ENCODE data around the gene PKIG. TPM values are rescaled to one million over a fixed set of nuclear protein-coding genes. Genes with fewer than 3 reads are reported as not detected.

Gene PKIG
- total and polyA plus RNA-seq, 9 donors = 37.0 to 114 (median 49.9) TPM

GRCh38 chr20:44633872-44634600 is 51.7 kb downstream of the PKIG start:
- Histone ChIP-seq H3K27me3 (no peaks in the 10 kb centered on the region), H3K4me3 (no peak overlapping the region), H3K27ac (no peak overlapping the region), H3K9me3 (no peaks in the 10 kb centered on the region), H3K4me1 (ENCODE audit: insufficient read depth) (peaks cover 4% of the 10 kb centered on the region), H3K36me3 (no peaks in the 10 kb centered on the region)
- 87 to 90% (median 88%) methylated on average over 18 of the region's 18 CpGs for WGBS, 3 donors
- no peak for TF ChIP-seq CTCF (IDR thresholded peaks at IDR 0.05)
- no peak for TF ChIP-seq EP300 (IDR thresholded peaks at IDR 0.05)
- DNase-seq = no peak
- intact Hi-C loops (cut with DNase I) = no loop called here

GRCh38 chr20:44635877-44636276 is 53.5 kb downstream of the PKIG start:
- intact Hi-C loops (cut with DNase I) = no loop called here
- 94 to 96% (median 95%) methylated on average over 4 of the region's 4 CpGs for WGBS, 3 donors
- H3K4me3 ChIP-seq = no peak overlapping the region
- H3K4me1 ChIP-seq (ENCODE audit: insufficient read depth) = no peaks in the 10 kb centered on the region
- no peaks in the 10 kb centered on the region for H3K36me3 ChIP-seq
- no peak for TF ChIP-seq CTCF (IDR thresholded peaks at IDR 0.05)
- no peak for TF ChIP-seq POLR2A (IDR thresholded peaks at IDR 0.05)
- no peak for TF ChIP-seq EP300 (IDR thresholded peaks at IDR 0.05)
- DNase-seq = no peak
- no peaks in the 10 kb centered on the region for H3K9me3 ChIP-seq
- H3K27ac ChIP-seq = no peak overlapping the region
- no peaks in the 10 kb centered on the region for H3K27me3 ChIP-seq

GRCh38 chr20:44637042-44637441 is 54.7 kb downstream of the PKIG start:
- Histone ChIP-seq H3K27ac (no peak overlapping the region), H3K36me3 (no peaks in the 10 kb centered on the region), H3K4me1 (ENCODE audit: insufficient read depth) (no peaks in the 10 kb centered on the region), H3K9me3 (no peaks in the 10 kb centered on the region), H3K27me3 (no peaks in the 10 kb centered on the region), H3K4me3 (no peak overlapping the region)
- 89 to 93% (median 91%) methylated on average over 5 of the region's 5 CpGs for WGBS, 3 donors
- intact Hi-C loops (cut with DNase I) = no loop called here
- TF ChIP-seq EP300 (IDR thresholded peaks at IDR 0.05) (no peak), CTCF (IDR thresholded peaks at IDR 0.05) (no peak), POLR2A (IDR thresholded peaks at IDR 0.05) (no peak)
- DNase-seq = no peak

- WGBS, 3 donors = 70 to 74% (median 70%) methylated on average over 11 of the region's 11 CpGs
- DNase-seq = no peak
- no peaks in the 10 kb centered on the region for H3K4me1 ChIP-seq (ENCODE audit: insufficient read depth)
- no peak overlapping the region for H3K27ac ChIP-seq
- no peaks in the 10 kb centered on the region for H3K27me3 ChIP-seq
- H3K36me3 ChIP-seq = no peaks in the 10 kb centered on the region
- intact Hi-C loops (cut with DNase I) = no loop called here
- H3K9me3 ChIP-seq = no peaks in the 10 kb centered on the region
- no peak overlapping the region for H3K4me3 ChIP-seq
- TF ChIP-seq POLR2A (IDR thresholded peaks at IDR 0.05) (no peak), EP300 (IDR thresholded peaks at IDR 0.05) (no peak), CTCF (IDR thresholded peaks at IDR 0.05) (no peak)
These were observed 55.4 kb downstream of the PKIG start for GRCh38 chr20:44637522-44638372.

All from ovary (tissue), 9 donors.